ENCODE data around the gene HS3ST5. TPM values are rescaled to one million over a fixed set of nuclear protein-coding genes. Genes with fewer than 3 reads are reported as not detected.

HS3ST5 gene
- total and polyA plus RNA-seq, 2 donors (not counting 3 experiments of a cell fraction or from before 2014, with no cell fraction given): not detected

GRCh38 chr6:114062199-114062598 lies 280.6 kb downstream of the HS3ST5 start:
- no peaks in the 10 kb centered on the region for H3K79me2 ChIP-seq (ENCODE audit: control insufficient read depth, insufficient read depth, low read length)
- no TSS peak for BruUV-seq (replicated peaks)
- TF ChIP-seq GATA2 (IDR thresholded peaks at IDR 0.05; ENCODE audit: insufficient read depth, insufficient read length, low read depth, low read length) (no peak), POLR2AphosphoS5 (IDR thresholded peaks at IDR 0.05; ENCODE audit: insufficient read depth, low read depth, low read length) (no peak), POLR2A (IDR thresholded peaks at IDR 0.05; ENCODE audit: low read depth, low read length) (no peak), MAX (IDR thresholded peaks at IDR 0.05; ENCODE audit: insufficient read depth, insufficient read length) (no peak), JUN (IDR thresholded peaks at IDR 0.05; ENCODE audit: borderline replicate concordance, insufficient read depth, insufficient read length, low read depth) (no peak), EZH2 (IDR thresholded peaks at IDR 0.05; ENCODE audit: borderline replicate concordance, low read depth, low read length, severe bottlenecking) (no peak), FOS (IDR thresholded peaks at IDR 0.05; ENCODE audit: borderline replicate concordance, insufficient read depth, low read length) (no peak), MYC (IDR thresholded peaks at IDR 0.05; ENCODE audit: low read depth, low read length) (no peak), CTCF (IDR thresholded peaks at IDR 0.05; ENCODE audit: extremely low read depth in 1 of 2, insufficient read depth in 1 of 2, low read depth in 1 of 2, low read length in 2 of 2) (no peak)
- no peaks in the 10 kb centered on the region for H3K4me1 ChIP-seq (ENCODE audit: control insufficient read depth, extremely low read depth, insufficient read depth, low read length)
- FAIRE-seq (no peak), DNase-seq (ENCODE audit: low read depth, low spot score) (no peak)
- ChIA-PET CTCF (interaction anchor here (0.7 to 2.6 kb wide), 7 partner anchors 10 to 242 kb away, joined by 3 to 33 read pairs (median 3); no protein-coding TSS in a partner anchor), POLR2A (no interaction called here)
- dilution Hi-C loops (cut with MboI; ENCODE audit: extremely low pct_ligation_motif_present, low sequenced_read_pairs) (no loop called here), intact Hi-C loops (cut with micrococcal nuclease) (no loop called here)
- no peaks in the 10 kb centered on the region for H3K9me1 ChIP-seq (replicated peaks; ENCODE audit: control insufficient read depth, extremely low read depth, insufficient read depth, low read length)
- H3K4me3 ChIP-seq (replicated peaks in 1 of 3; ENCODE audit: insufficient read depth in 1 of 3, low read depth in 1 of 3, low read length in 3 of 3): no peak overlapping the region
- no peak overlapping the region for H3K27ac ChIP-seq (ENCODE audit: insufficient read depth, low read depth, low read length)
- peaks cover 0 to 6% of the 10 kb centered on the region in 2 experiments for H3K27me3 ChIP-seq (ENCODE audit: control insufficient read depth in 2 of 2, insufficient read depth in 2 of 2, low read length in 2 of 2)
- no peak overlapping the region for H2AFZ ChIP-seq (ENCODE audit: low read depth, low read length)
- no peak overlapping the region for H3K9ac ChIP-seq (replicated peaks; ENCODE audit: extremely low read depth, insufficient read depth, low read length)
- no peaks in the 10 kb centered on the region for H4K20me1 ChIP-seq (replicated peaks; ENCODE audit: control insufficient read depth, extremely low read depth, insufficient read depth, low read length)
- H3K9me3 ChIP-seq (replicated peaks; ENCODE audit: control insufficient read depth, insufficient read depth, low read length): no peaks in the 10 kb centered on the region
- H3K4me2 ChIP-seq (ENCODE audit: insufficient read depth, low read length): no peak overlapping the region
- H3K36me3 ChIP-seq (ENCODE audit: control insufficient read depth in 2 of 2, extremely low read depth in 1 of 2, insufficient read depth in 2 of 2, low read length in 2 of 2): no peaks in the 10 kb centered on the region
